DND-41 (cell line): Measurements from ENCODE around the gene ABLIM2.

ENCODE experiments used
- EZH2 ChIP-seq: IDR thresholded peaks from 3 replicates; pipeline ENCODE4 v1.6.1; 2012; ENCODE audit warnings: borderline replicate concordance, low read depth, mild to moderate bottlenecking, moderate library complexity, low read length, inconsistent platforms; ENCODE audit not compliant: severe bottlenecking
- TF ChIP-seq, protein P1 (sequence below): IDR thresholded peaks from 2 replicates; pipeline ENCODE4 v1.5.1; 2012; ENCODE audit warnings: borderline replicate concordance, low read length, moderate library complexity, mild to moderate bottlenecking; ENCODE audit not compliant: poor library complexity, severe bottlenecking; ENCODE audit errors: extremely low read depth

DNA sequence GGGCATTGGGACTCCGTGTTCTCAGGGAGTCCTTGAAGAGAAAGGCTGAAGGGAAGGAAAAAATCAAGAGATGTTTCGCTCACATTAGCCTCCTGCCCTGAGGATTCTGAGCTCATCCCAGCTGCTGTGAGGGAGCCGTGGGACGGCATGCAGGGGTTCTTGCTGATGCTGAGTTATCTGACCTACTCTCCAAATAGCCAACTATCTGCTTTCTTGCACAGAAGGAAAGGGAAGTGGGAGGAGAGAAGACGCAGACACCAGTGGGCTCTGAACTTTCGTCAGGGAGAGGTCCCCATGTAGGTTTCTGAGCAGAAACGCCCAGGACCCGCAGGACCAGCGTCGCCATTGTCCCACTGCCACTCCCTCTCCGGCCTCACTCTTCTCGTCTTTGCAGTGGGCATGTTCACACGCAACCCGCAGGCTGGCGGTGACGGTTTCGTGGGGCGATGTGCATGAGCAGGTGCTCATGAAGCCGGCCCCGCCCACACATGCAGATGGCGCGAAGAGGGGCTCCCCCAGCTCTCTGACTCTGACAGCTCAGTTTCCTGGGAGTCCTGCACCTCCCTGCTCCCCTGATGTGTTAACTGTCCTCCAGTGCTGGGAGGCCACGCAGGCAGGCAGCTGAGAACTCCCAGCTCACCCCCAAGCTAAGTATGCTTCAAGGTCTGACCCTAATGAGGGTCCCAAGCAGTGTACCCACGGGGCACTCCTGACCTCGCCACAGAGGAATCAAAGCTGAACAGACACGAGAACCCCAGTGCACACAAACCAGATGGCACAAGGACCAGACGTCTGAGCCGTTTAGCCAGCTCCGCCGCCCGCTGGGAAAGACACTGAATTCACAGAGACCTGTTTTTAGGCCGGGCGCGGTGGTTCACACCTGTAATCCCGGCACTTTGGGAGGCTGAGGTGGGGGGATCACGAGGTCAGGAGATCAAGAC lies 13.6 kb upstream of the ABLIM2 start:
- TF ChIP-seq, protein P1, sequence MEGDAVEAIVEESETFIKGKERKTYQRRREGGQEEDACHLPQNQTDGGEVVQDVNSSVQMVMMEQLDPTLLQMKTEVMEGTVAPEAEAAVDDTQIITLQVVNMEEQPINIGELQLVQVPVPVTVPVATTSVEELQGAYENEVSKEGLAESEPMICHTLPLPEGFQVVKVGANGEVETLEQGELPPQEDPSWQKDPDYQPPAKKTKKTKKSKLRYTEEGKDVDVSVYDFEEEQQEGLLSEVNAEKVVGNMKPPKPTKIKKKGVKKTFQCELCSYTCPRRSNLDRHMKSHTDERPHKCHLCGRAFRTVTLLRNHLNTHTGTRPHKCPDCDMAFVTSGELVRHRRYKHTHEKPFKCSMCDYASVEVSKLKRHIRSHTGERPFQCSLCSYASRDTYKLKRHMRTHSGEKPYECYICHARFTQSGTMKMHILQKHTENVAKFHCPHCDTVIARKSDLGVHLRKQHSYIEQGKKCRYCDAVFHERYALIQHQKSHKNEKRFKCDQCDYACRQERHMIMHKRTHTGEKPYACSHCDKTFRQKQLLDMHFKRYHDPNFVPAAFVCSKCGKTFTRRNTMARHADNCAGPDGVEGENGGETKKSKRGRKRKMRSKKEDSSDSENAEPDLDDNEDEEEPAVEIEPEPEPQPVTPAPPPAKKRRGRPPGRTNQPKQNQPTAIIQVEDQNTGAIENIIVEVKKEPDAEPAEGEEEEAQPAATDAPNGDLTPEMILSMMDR, result no peak
- no peak for TF ChIP-seq EZH2
